Testis (tissue), 2 donors: ENCODE data around the gene MAPK1IP1L.

Experiments
- CTCF ChIP-seq, 3 experiments: fragments of 450-650 bp in 2 of 3; fragments of 200-600 bp in 1 of 3; sonication (generic) in 1 of 3; IDR thresholded peaks; one replicate each; pipeline ENCODE4 v1.5.1; 2016 to 2019; ENCODE audit warnings: antibody characterized with exemption in 3 of 3, mild to moderate bottlenecking in 2 of 3, moderate library complexity in 1 of 3
- POLR2A ChIP-seq: fragments of 450-650 bp; IDR thresholded peaks from one replicate; pipeline ENCODE4 v1.6.1; 2017; ENCODE audit warnings: antibody characterized with exemption, mild to moderate bottlenecking, moderate library complexity

- TF ChIP-seq CTCF (IDR thresholded peaks at IDR 0.05) = no peak
- TF ChIP-seq POLR2A = no peak
Measured at GRCh38 chr14:55038708-55039107, 12.7 kb upstream of the MAPK1IP1L start.
